HepG2 (cell line): Measurements from ENCODE around the gene PTPRH. TPM values are rescaled to one million over a fixed set of nuclear protein-coding genes. Genes with fewer than 3 reads are reported as not detected.
A peak's percentile ranks its signal among the peaks of the same experiment; 100 is the strongest.

ENCODE experiments used
- ATAC-seq: fragments of 200-7000 bp; cut with Tn5 transposase; 3 replicates; pipeline ENCODE4 v1.9.1; 2020; ENCODE audit warnings: mild to moderate bottlenecking, moderate library complexity
- BruUV-seq: library from RNA; stranded (reverse); fragments of 400-500 nt; replicated peaks from 2 replicates; lab custom pipeline; 2021; lab: Mats Ljungman, UMichigan
- CTCF ChIA-PET: fragments of 300-600 bp; formaldehyde crosslinking; extraction: SDS; loops from one replicate; lab custom pipeline; 2021; ENCODE audit warnings: low total read pairs, inconsistent platforms, low intra/inter-chr PET ratio; lab: Yijun Ruan, JAX
- POLR2A ChIA-PET: fragments of 350-600 bp; sonication (Branson Sonifier 250); formaldehyde crosslinking; loops from one replicate; lab custom pipeline; 2020; ENCODE audit warnings: antibody characterized with exemption, inconsistent platforms; lab: Yijun Ruan, JAX
- DNase-seq: peaks from one replicate; pipeline ENCODE4 v3.0.0-alpha.2; 2015; ENCODE audit warnings: low spot score
- FAIRE-seq: peaks from 3 replicates; lab custom pipeline; 2011; peaks lifted over from hg19 to GRCh38; lab: Jason Lieb, UNC
- H2AFZ ChIP-seq: one replicate; pipeline ENCODE4 v1.6.1; 2011; ENCODE audit warnings: low read length, inconsistent platforms
- H3K27ac ChIP-seq: fragments of 300-600 bp; 3 replicates; pipeline ENCODE4 v1.8.0; 2011; ENCODE audit warnings: mixed run types, mild to moderate bottlenecking, mixed read lengths, low read length, inconsistent platforms; ENCODE audit not compliant: insufficient read depth; ENCODE audit errors: extremely low read length
- H3K27me3 ChIP-seq, 2 experiments: fragments of 200-600 bp in 1 of 2; 2 replicates in 1 of 2; 3 replicates in 1 of 2; pipeline versions ENCODE4 v1.6.0 to v1.8.0; 2011; ENCODE audit warnings: low read length in 2 of 2, mild to moderate bottlenecking in 2 of 2, moderate library complexity in 2 of 2, inconsistent platforms in 1 of 2; ENCODE audit not compliant: insufficient read depth in 2 of 2, control insufficient read depth in 1 of 2
- H3K36me3 ChIP-seq, 2 experiments: fragments of 200-600 bp in 1 of 2; replicated peaks in 1 of 2; 2 replicates in 1 of 2; 3 replicates in 1 of 2; pipeline versions ENCODE4 v1.5.1 to v1.8.0; 2011; ENCODE audit warnings: low read length in 2 of 2, inconsistent platforms in 1 of 2; ENCODE audit not compliant: insufficient read depth in 2 of 2, control insufficient read depth in 1 of 2
- H3K4me1 ChIP-seq: 2 replicates; pipeline ENCODE4 v1.5.1; 2012; ENCODE audit warnings: low read length, inconsistent platforms; ENCODE audit not compliant: insufficient read depth
- H3K4me2 ChIP-seq: 2 replicates; pipeline ENCODE4 v1.6.0; 2011; ENCODE audit warnings: low read depth, low read length, inconsistent platforms
- H3K4me3 ChIP-seq, 3 experiments: fragments of 200-600 bp in 1 of 3; sonication (generic), shearing (Covaris generic) in 1 of 3; replicated peaks in 1 of 3; 2 replicates each; pipeline ENCODE4 v1.5.1; 2011 to 2016; ENCODE audit warnings: low read length in 3 of 3, inconsistent platforms in 2 of 3, low read depth in 2 of 3, mild to moderate bottlenecking in 2 of 3, control low read depth in 1 of 3, mixed read lengths in 1 of 3; ENCODE audit not compliant: insufficient read depth in 1 of 3
- H3K79me2 ChIP-seq: one replicate; pipeline ENCODE4 v1.6.1; 2011; ENCODE audit warnings: low read length, inconsistent platforms; ENCODE audit not compliant: insufficient read depth
- H3K9ac ChIP-seq: 2 replicates; pipeline ENCODE4 v1.6.0; 2011; ENCODE audit warnings: mild to moderate bottlenecking, low read depth, low read length, inconsistent platforms; ENCODE audit not compliant: insufficient read depth
- H3K9me3 ChIP-seq: 2 replicates; pipeline ENCODE4 v1.5.1; 2012; ENCODE audit warnings: mild to moderate bottlenecking, low read length
- H4K20me1 ChIP-seq: 2 replicates; pipeline ENCODE4 v1.6.0; 2011; ENCODE audit warnings: inconsistent platforms, mild to moderate bottlenecking, low read length, moderate library complexity; ENCODE audit not compliant: insufficient read depth
- GLMP ChIP-seq: sonication (generic); formaldehyde crosslinking; IDR thresholded peaks from 2 replicates; pipeline ENCODE4 v1.9.0; 2021; ENCODE audit warnings: missing genetic modification reagents, mild to moderate bottlenecking, borderline replicate concordance
- LRRFIP1 ChIP-seq: sonication (generic); formaldehyde crosslinking; conservative IDR thresholded peaks from 2 replicates; pipeline ENCODE4 v1.4.0; 2020; ENCODE audit warnings: missing genetic modification reagents
- MYC ChIP-seq: sonication (generic); formaldehyde crosslinking; IDR thresholded peaks from 2 replicates; pipeline ENCODE4 v1.9.0; 2021; ENCODE audit warnings: missing genetic modification reagents, borderline replicate concordance
- MYNN ChIP-seq: sonication (generic); formaldehyde crosslinking; IDR thresholded peaks from 2 replicates; pipeline ENCODE4 v1.4.0; 2020; ENCODE audit warnings: mild to moderate bottlenecking, low read depth, missing genetic modification reagents
- NCOR1 ChIP-seq: fragments of 200-600 bp; sonication (generic); IDR thresholded peaks from 2 replicates; pipeline ENCODE4 v1.7.0; 2017; ENCODE audit warnings: antibody characterized with exemption, low read length, borderline replicate concordance
- NFE2L2 ChIP-seq: fragments of 150-350 bp; IDR thresholded peaks from 2 replicates; pipeline ENCODE4 v1.6.1; 2014; ENCODE audit warnings: low read length
- RBM22 ChIP-seq: fragments of 200-400 bp; formaldehyde crosslinking; optimal IDR thresholded peaks from 2 replicates; pipeline ENCODE3; 2017; ENCODE audit warnings: mild to moderate bottlenecking, low read length, moderate library complexity
- SALL1 ChIP-seq: sonication (generic); formaldehyde crosslinking; IDR thresholded peaks from 2 replicates; pipeline ENCODE4 v1.8.0; 2022; ENCODE audit warnings: mild to moderate bottlenecking, missing genetic modification reagents
- SPEN ChIP-seq: sonication (generic); formaldehyde crosslinking; IDR thresholded peaks from 2 replicates; pipeline ENCODE4 v1.5.1; 2020; ENCODE audit warnings: low read depth, mild to moderate bottlenecking, missing genetic modification reagents
- ZBTB25 ChIP-seq: IDR thresholded peaks from 2 replicates; pipeline ENCODE4 v1.6.1; 2018; ENCODE audit warnings: missing genetic modification reagents
- ZC3H13 ChIP-seq: sonication (generic); formaldehyde crosslinking; IDR thresholded peaks from 2 replicates; pipeline ENCODE4 v1.8.1; 2023; ENCODE audit warnings: mild to moderate bottlenecking, missing genetic modification reagents, moderate library complexity
- ZFX ChIP-seq: sonication (generic); formaldehyde crosslinking; IDR thresholded peaks from 2 replicates; pipeline ENCODE4 v1.4.0; 2020; ENCODE audit warnings: mild to moderate bottlenecking, low read depth, missing genetic modification reagents, moderate library complexity
- ZMYM3 ChIP-seq: sonication (generic); formaldehyde crosslinking; IDR thresholded peaks from 2 replicates; pipeline ENCODE4 v1.5.1; 2020; ENCODE audit warnings: mild to moderate bottlenecking, missing genetic modification reagents
- ZNF136 ChIP-seq: sonication (generic); formaldehyde crosslinking; IDR thresholded peaks from 2 replicates; pipeline ENCODE4 v1.8.1; 2022; ENCODE audit warnings: low read depth, mild to moderate bottlenecking, moderate library complexity, missing genetic modification reagents
- ZNF160 ChIP-seq: sonication (generic); formaldehyde crosslinking; IDR thresholded peaks from 2 replicates; pipeline ENCODE4 v1.8.0; 2022; ENCODE audit warnings: mild to moderate bottlenecking, inconsistent platforms, missing genetic modification reagents
- ZNF446 ChIP-seq: sonication (generic); formaldehyde crosslinking; IDR thresholded peaks from 2 replicates; pipeline ENCODE4 v1.5.0; 2020; ENCODE audit warnings: mild to moderate bottlenecking, missing genetic modification reagents
- ZNF468 ChIP-seq: sonication (generic); formaldehyde crosslinking; IDR thresholded peaks from 2 replicates; pipeline ENCODE4 v1.8.0; 2022; ENCODE audit warnings: mild to moderate bottlenecking, moderate library complexity, missing genetic modification reagents
- ZNF740 ChIP-seq: sonication (generic); formaldehyde crosslinking; IDR thresholded peaks from 2 replicates; pipeline ENCODE4 v1.4.0; 2020; ENCODE audit warnings: missing genetic modification reagents
- ZNF776 ChIP-seq: sonication (generic); formaldehyde crosslinking; IDR thresholded peaks from 2 replicates; pipeline ENCODE4 v1.4.0; 2020; ENCODE audit warnings: mild to moderate bottlenecking, missing genetic modification reagents
- ZNF780A ChIP-seq: sonication (generic); formaldehyde crosslinking; IDR thresholded peaks from 2 replicates; pipeline ENCODE4 v1.8.0; 2022; ENCODE audit warnings: mild to moderate bottlenecking, missing genetic modification reagents, moderate library complexity
- ZNF878 ChIP-seq: sonication (generic); formaldehyde crosslinking; IDR thresholded peaks from 2 replicates; pipeline ENCODE4 v1.8.1; 2023; ENCODE audit warnings: mild to moderate bottlenecking, missing genetic modification reagents, moderate library complexity
- ZSCAN9 ChIP-seq: IDR thresholded peaks from 2 replicates; pipeline ENCODE4 v1.6.1; 2016; ENCODE audit warnings: borderline replicate concordance
- WGBS: methylation state at CpG from one replicate; pipeline ENCODE4 v1.1.6; 2017; ENCODE audit warnings: low lambda C conversion rate; 5-methylcytosine and 5-hydroxymethylcytosine counted together
- in situ Hi-C: cut with HindIII; loops from 2 replicates; pipeline ENCODE4 v1.10.0; 2017; ENCODE audit warnings: low pct_unique_long_range_greater_than_20kb; ENCODE audit not compliant: extremely low pct_ligation_motif_present
- intact Hi-C: fragments of 100-400 bp; cut with micrococcal nuclease; formaldehyde crosslinking; loops from one replicate; pipeline ENCODE4 v1.10.0; 2022; ENCODE audit not compliant: unreplicated experiment
- polyA plus RNA-seq, 8 experiments: library from polyadenylated mRNA; depleted of rRNA in 3 of 8; stranded (reverse) in 7 of 8; unstranded in 1 of 8; fragments of >200 nt; fragmentation: Illumina TruSeq in 4 of 8; extraction: Trizol in 4 of 8; gene quantifications; 2 replicates each; pipeline versions ENCODE4 v1.2.1 to v1.2.3, GENCODE V29; 2011 to 2016; ENCODE audit warnings: low read depth in 4 of 8, missing spikeins in 1 of 8, mixed read lengths in 1 of 8; ENCODE audit not compliant: insufficient read depth in 1 of 8
- total RNA-seq, 5 experiments: library from RNA; depleted of rRNA; stranded (reverse); fragments of >200 nt; fragmentation: Illumina TruSeq; extraction: Trizol; gene quantifications; 2 replicates each; pipeline ENCODE4 v1.2.3, GENCODE V29; 2016; ENCODE audit warnings: low read depth in 1 of 5

The PTPRH gene
- total and polyA plus RNA-seq, 2 of the 13 experiments (the other 11 are each of a cell fraction or from before 2014, with no cell fraction given) = 14.7 to 125 TPM

GRCh38 chr19:55225415-55225958, 16.2 kb upstream of the PTPRH start:
- Histone ChIP-seq H3K27me3 (no peaks in the 10 kb centered on the region), H3K27ac (no peak overlapping the region), H3K36me3 (peaks cover 5 to 11% of the 10 kb centered on the region in 2 experiments; a peak in 3 of 5 replicates), H3K4me1 (peaks cover 53% of the 10 kb centered on the region), H3K9ac (no peak overlapping the region), H3K4me2 (no peak overlapping the region), H4K20me1 (no peaks in the 10 kb centered on the region), H3K79me2 (peaks cover 4% of the 10 kb centered on the region), H3K9me3 (no peaks in the 10 kb centered on the region), H3K4me3 (no peak overlapping the region), H2AFZ (no peak overlapping the region)
- CTCF ChIA-PET = no interaction called here
- ATAC-seq = no peak
- no peak for DNase-seq
- POLR2A ChIA-PET = no interaction called here
- intact Hi-C loops = no loop called here
- in situ Hi-C loops = no loop called here
- FAIRE-seq = no peak
- WGBS = 96% methylated on average over 7 of the region's 7 CpGs
- no TSS peak for BruUV-seq
- TF ChIP-seq ZBTB25 (CRISPR knock-in tag) (no peak), ZFX (CRISPR knock-in tag) (no peak), ZMYM3 (CRISPR knock-in tag) (peak; percentile 63), SALL1 (CRISPR knock-in tag) (no peak), GLMP (no peak), ZNF446 (CRISPR knock-in tag) (0 out of 2 replicates have a peak, but pooled peaks have one; percentile 14), ZNF776 (CRISPR knock-in tag) (no peak), ZNF740 (CRISPR knock-in tag) (no peak), ZNF136 (CRISPR knock-in tag) (no peak), ZNF780A (CRISPR knock-in tag) (no peak), SPEN (peak; percentile 29; the same call in 1 of the 2 replicates), NFE2L2 (no peak), RBM22 (peak; percentile 47), MYC (no peak), MYNN (CRISPR knock-in tag) (peak; percentile 99), LRRFIP1 (CRISPR knock-in tag) (no peak), ZNF878 (CRISPR knock-in tag) (no peak), NCOR1 (no peak), ZC3H13 (CRISPR knock-in tag) (peak; percentile 37; the same call in 1 of the 2 replicates), ZSCAN9 (CRISPR knock-in tag) (no peak), ZNF160 (no peak), ZNF468 (no peak)
